ENCODE measurements around the gene GSTT2.
"Not testable (repeated sequence)": the region's sequence is repeated elsewhere in the genome, so short reads cannot be mapped to it uniquely, and the experiment has no call there.

The GSTT2 gene

DNA sequence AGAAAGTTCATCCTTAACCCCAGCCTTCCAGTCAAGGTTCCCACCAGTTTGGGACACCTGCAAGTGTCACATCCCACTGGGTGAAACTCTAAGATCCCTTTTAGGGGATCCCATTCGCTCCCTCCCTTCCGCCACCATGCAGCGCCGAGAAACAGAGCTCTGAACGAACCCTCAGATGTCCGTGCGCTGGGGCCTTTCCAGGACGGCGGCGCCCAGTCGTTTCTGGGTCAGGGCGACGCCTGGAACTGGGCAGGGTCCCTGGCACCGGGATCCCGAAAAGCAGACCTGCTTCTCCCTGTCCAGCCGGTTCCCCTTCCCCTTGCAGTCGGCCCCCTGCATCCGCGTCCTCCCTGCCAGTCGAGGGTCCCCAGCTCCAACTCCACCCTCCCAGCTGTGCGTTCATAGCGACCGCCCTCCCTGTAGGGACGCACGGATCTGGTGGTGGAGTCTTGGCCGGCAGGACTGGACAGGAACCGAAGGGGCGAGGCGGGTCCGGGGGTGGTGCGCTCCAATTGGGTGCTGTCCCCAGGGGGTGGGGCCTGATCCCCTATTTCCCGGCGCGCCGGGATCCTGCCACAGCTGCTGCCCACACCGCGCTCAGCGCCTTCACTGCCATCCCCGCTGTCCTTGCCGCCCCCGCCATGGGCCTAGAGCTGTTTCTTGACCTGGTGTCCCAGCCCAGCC lies at the start of gene GSTT2:
Gene GSTT2, plus strand, starts transcription at position 578 of the 684 bp plus-strand sequence.
- not testable (repeated sequence) for DNase-seq

DNA sequence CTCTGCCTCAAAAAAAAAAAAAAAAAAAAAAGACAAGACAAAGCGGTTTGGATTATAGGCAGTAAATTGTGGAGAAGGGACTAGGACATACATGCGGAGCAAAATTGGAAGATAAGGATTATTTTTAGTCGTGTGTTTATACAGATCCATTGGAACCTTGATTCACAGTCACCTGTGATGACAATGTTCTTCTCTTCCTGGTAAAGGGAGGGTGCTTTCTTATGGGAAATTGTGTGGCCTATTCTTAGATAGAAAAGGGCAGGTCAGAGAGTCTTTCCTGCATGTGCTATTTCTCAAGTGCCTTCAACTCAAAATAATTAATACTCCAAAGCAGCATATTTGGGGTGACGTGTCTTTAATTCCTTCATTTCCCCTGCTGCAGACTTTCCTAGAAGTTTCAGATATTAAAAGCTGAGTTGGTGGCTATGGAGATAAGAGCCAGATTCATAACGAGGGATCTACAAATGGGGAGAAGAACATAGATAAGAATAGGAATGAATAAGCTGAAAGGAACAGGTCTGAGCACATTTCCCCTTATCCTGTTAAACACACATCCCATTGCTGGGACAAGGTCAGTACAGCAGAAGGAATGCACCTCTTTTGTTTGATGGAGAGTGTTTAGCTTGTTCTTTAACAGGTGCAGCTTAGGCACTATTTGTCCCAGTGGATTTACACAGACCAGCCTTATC lies 41.5 kb upstream of the GSTT2 start:
- no peak for DNase-seq
- intact Hi-C loops (cut with DNase I), result no loop called here

More for the DNA sequence above, at the start of gene GSTT2:
- intact Hi-C loops (cut with DNase I), result loop anchor here (10.0 kb wide), 1 partner anchor 65 kb away; no protein-coding TSS in a partner anchor

DNA sequence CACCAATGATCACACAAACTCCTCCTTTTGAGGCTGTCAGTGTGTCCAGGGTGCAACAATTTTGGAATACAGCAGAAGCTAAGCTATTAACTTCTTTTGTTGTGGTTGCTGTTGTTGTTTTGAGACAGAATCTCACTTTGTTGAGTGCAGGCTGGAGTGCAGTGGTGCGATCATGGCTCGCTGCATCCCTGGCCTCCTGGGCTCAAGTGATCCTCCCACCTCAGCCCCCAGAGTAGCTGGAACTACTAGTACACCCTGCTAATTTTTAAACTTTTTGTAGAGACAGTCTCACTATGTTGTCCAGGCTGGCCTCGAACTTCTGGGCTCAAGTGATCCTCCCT lies 40.9 kb upstream of the GSTT2 start:
- intact Hi-C loops (cut with DNase I), result no loop called here
- no peak for DNase-seq

DNA sequence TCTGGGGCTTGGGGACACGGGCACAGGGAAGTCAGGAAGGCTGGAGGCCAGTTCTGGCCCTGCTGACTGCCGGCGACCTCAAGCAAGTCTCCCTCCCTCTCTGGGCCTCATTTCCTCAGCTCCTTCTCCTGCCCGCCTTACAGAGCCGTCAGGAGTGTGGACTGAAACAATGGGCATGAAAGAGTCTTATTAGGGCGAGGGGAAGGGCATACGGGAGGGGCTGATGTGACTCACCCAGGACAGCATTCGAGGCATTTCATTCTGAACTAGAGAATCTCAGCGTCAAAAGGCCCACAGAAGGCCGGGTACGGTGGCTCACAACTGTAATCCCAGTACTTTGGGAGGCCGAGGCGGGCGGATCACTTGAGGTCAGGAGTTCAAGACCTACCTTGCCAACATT lies 39.8 kb upstream of the GSTT2 start:
- intact Hi-C loops (cut with DNase I); DNase-seq: not testable (repeated sequence)

DNA sequence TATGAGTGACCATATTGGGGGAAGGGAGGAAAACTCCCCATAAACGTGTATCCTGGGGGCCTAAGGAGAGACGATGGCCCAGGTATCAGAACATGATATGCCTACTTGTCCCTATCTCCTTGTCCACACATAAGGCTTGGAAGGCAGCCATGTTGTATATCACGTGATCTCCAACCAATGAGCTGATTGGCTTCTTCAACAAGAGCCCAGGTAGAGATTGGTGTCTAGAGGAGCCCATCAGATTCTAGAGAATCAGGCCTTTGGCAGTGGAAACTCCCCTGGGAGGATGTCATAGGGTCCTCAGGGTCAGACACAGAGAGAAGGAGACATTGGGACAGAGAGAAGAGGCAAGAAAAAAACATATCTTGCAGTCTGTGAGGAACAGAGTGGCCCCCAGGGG lies 32.5 kb upstream of the GSTT2 start:
- intact Hi-C loops (cut with DNase I); DNase-seq: not testable (repeated sequence)

DNA sequence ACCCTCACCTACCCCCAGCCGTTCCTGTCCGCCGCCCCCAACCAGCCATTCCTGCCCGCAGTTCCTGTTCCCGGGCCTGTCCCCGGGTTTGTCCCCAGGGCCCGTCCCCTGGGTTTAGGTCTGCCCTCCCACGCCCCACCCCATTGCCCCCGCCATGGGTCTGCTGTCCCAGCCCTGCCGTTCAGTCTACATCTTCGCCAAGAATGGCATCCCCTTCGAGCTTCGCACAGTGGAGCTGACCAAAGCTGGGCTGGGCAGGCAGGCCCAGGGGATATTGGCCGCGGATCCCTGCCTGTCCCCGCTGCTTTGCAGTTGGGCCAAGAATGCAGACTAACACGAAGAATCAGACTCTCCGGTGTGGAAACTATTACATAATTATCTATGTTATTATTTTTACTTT lies 30.2 kb upstream of the GSTT2 start:
- DNase-seq, result not testable (repeated sequence)
- intact Hi-C loops (cut with DNase I), result loop anchor here (10.0 kb wide), 1 partner anchor 575 kb away; no protein-coding TSS in a partner anchor

DNA sequence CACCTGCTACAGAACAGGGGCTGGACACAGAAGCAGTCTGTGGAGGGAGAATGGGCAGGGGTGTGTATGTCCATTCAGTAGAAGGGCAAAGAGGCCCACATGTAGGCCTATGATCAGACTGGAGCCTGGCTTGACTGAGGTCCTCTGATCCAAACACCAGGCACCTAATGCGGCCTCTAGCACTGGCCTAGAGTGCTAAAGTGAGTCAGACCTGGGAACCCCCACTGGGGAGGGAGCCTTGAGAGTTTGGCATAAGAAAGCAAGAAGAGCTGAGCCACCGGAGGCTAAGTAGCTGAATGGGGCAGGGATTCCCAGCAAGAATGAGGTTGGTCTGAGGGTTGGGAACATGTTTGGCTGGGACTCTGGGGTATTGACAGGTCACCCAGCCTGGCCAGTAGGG lies 28.6 kb upstream of the GSTT2 start:
- intact Hi-C loops (cut with DNase I), result loop anchor here (10.0 kb wide), 1 partner anchor 573 kb away; no protein-coding TSS in a partner anchor
- not testable (repeated sequence) for DNase-seq

DNA sequence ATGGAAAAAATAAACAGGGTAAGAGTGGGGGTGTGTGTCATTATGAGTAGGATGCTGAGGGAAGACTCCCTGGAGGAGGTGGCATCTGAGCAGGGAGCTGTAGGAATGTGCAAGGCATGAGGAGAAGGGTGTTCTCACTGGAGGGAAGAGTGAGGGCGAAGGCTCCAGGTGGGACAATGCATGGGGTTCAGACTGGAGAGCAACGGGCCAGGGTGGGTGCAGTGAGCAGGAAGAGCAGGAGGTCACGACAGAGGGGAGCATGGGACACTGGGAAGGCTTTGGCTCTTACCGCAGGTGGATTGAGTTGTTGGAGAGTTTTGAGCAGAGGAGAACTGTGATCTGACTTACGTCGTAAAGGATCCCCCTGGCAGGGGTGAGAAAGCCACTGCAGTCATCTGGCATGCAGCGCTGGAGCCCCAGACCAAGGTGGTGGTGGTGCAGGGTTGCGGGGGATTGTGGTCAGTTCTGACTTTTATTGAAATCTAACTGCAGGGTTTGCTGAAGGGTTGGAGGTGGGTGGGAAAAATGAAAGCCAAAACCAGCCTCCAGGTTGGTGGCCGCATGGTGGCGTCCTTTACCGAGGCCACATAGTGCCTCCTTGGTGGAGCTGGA lies 27.0 kb upstream of the GSTT2 start:
- DNase-seq, result not testable (repeated sequence)
- intact Hi-C loops (cut with DNase I), result loop anchor here (10.0 kb wide), 1 partner anchor 572 kb away; no protein-coding TSS in a partner anchor

DNA sequence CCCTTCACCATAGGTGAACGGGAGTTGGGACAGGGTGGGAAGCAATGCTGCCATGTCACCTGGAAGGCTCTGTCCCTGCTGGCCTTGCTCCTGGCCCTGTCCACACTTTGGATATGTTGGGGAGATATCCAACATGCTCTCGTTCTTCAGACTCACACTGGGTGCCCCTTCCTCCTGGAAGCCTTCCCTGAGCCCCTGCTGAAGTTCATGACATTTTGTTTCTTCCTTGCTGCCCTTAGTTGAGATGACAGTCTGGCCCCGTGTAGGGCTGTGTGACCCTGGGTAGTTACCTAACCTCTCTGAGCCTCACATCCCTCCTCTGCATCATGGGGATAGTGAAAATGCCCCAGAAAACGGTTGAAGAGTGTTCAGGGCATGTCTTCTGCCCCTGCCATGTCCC lies 26.4 kb upstream of the GSTT2 start:
- intact Hi-C loops (cut with DNase I), result loop anchor here (10.0 kb wide), 1 partner anchor 571 kb away; no protein-coding TSS in a partner anchor
- DNase-seq, result not testable (repeated sequence)

DNA sequence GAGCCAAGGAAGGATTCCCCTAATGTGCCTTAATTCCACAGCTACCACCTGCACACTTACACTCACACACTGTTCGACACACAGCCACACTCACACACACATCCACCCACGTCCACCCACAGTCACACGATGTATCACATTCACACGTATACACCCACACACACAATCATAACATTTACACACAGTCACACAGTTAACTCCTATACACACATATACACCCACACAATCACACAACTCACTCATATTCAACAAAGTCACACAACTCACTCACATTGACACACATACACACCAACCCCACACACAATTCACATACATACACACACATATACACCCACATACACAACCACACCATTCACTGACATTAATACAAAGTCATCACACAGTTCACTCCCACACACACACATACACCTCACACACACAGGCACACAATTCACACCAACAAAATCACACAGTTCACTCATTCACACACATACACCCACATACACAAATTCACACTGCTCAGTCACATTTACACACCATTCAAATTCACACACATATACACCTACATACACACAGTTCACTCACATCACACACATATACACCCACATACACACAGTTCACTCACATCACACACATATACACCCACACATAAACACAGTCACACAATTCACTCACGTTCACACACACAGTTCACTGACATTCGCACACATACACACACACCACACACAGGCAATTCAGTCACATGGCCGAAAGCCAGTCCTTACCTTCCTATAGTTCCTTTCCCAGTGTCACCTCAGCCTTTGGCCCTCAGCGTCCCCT lies 25.5 kb upstream of the GSTT2 start:
- DNase-seq, result not testable (repeated sequence)
- intact Hi-C loops (cut with DNase I), result loop anchor here (10.0 kb wide), 1 partner anchor 570 kb away; no protein-coding TSS in a partner anchor

DNA sequence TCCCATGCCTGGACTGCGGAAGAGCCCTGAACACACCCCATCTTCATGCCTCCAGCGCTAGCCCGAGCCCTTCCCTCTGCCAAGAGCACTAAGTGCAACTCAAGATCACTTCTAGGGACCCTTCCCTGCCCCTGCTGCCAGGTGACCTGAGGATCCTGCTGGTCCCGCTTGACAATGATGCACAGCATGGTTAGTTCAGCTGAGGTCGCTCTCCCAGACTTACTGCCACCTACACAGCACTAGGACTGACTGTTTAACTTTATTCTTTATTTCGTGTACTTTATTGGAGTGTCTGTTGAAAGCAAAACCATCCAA lies 25.0 kb upstream of the GSTT2 start:
- intact Hi-C loops (cut with DNase I), result loop anchor here (10.0 kb wide), 1 partner anchor 570 kb away; no protein-coding TSS in a partner anchor
- not testable (repeated sequence) for DNase-seq

DNA sequence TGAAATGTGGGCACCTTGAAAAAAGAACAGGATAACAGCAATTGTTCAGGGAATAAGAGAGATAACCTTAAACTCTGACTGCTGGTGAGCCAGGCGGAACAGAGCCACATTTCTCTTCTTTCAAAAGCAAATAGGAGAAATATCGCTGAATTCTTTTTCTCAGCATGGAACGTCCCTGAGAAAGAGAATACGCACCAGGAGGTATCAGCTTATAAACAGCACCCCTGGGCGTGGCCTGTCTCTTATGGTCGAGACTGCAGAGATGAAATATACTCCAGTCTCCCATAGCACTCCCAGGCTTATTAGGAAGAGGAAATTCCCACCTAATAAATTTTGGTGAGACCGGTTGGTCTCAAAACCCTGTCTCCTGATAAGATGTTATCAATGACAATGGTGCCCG lies 24.0 kb upstream of the GSTT2 start:
- intact Hi-C loops (cut with DNase I), result loop anchor here (10.0 kb wide), 1 partner anchor 569 kb away; no protein-coding TSS in a partner anchor
- not testable (repeated sequence) for DNase-seq

DNA sequence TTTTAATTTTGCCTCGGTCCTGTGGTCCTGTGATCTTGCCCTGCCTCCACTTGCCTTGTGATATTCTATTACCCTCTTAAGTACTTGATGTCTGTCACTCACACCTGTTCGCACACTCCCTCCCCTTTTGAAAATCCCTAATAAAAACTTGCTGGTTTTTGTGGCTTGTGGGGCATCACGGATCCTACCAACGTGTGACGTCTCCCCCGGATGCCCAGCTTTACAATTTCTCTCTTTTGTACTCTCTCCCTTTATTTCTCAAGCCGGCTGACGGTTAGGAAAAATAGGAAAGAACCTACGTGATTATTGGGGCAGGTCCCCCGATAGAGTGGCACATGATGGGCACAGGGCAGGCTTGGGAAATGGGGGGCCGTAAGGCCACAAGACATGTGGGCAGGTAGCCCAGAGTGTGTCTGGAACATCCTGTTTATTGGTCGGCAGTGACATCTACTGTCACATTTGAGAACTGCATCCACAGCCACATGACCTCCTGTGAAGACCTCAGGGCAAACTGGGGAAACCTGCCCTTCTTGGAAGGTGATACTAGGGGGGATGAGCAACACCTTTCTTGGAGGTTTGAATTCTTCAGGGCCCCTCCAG lies 23.5 kb upstream of the GSTT2 start:
- peak; percentile 46 to 95 (median 84) for DNase-seq
- intact Hi-C loops (cut with DNase I), result loop anchor here (10.0 kb wide), 1 partner anchor 568 kb away; no protein-coding TSS in a partner anchor

DNA sequence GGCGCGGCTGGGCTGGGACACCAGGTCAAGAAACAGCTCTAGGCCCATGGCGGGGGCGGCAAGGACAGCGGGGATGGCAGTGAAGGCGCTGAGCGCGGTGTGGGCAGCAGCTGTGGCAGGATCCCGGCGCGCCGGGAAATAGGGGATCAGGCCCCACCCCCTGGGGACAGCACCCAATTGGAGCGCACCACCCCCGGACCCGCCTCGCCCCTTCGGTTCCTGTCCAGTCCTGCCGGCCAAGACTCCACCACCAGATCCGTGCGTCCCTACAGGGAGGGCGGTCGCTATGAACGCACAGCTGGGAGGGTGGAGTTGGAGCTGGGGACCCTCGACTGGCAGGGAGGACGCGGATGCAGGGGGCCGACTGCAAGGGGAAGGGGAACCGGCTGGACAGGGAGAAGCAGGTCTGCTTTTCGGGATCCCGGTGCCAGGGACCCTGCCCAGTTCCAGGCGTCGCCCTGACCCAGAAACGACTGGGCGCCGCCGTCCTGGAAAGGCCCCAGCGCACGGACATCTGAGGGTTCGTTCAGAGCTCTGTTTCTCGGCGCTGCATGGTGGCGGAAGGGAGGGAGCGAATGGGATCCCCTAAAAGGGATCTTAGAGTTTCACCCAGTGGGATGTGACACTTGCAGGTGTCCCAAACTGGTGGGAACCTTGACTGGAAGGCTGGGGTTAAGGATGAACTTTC lies 18.7 kb upstream of the GSTT2 start, which contains the start of gene GSTT2B:
Gene GSTT2B, minus strand, starts transcription at position 112 of the 688 bp plus-strand sequence. Its CDS starts 64 bp downstream, at position 48.
- intact Hi-C loops (cut with DNase I); DNase-seq: not testable (repeated sequence)

DNA sequence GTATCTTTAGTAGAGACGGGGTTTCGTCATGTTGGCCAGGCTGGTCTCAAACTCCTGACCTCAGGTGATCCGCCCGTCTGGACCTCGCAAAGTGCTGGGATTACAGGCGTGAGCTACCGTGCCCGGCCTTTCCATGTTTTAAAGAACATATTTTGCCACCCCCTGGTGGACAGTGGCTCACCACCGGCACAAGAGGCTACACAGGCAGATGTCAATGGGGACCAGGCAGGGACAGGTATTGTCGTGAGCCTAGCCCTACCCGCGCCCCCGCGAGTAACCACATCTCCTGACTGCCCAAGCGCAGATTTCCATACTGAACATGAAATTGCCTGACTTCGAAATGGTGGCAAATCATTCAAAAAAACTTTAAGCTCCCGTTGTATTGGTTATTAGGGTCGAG lies 13.8 kb upstream of the GSTT2 start:
- intact Hi-C loops (cut with DNase I); DNase-seq: not testable (repeated sequence)

DNA sequence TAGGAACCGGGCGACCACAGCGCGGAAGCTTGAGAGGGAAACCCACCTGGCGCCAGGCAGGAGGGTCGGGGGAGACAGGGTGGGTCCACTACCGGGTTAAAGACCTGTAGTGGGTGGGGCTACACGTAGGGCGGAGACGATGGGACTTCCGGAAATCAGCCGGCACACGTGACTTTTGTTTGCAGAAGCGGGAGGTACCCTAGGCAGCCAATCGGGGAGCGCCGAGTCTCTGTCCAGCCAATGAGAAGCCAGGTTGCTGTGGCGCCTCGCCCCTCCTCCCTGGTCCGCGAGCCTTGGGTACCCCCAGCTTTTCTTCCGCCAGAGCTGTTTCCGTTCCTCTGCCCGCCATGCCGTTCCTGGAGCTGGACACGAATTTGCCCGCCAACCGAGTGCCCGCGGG lies 13.4 kb upstream of the GSTT2 start, which contains the start of gene DDTL:
Gene DDTL, plus strand, starts transcription at position 321 of the 400 bp plus-strand sequence. Its CDS starts 27 bp downstream, at position 348.
- intact Hi-C loops (cut with DNase I); DNase-seq: not testable (repeated sequence)

DNA sequence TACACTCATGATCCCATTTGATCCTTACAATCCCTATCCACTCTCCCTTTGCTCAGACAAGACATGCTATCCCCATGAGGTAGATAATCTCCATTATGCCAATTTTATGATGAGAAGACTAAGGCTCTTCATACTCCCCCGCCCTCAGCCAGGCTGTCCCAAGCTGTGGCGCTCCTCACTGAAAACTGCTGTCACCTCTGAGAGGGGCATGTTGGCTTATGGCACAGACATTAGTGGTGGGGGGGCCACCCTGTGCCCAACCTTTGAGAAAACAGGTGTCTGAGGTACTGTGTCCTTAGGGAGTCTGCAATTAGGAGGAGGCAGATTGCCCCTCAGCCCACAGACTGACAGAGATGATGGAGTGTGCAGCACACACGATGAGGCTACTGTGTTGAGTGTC lies 10.9 kb upstream of the GSTT2 start:
- no peak for DNase-seq
- intact Hi-C loops (cut with DNase I), result no loop called here

DNA sequence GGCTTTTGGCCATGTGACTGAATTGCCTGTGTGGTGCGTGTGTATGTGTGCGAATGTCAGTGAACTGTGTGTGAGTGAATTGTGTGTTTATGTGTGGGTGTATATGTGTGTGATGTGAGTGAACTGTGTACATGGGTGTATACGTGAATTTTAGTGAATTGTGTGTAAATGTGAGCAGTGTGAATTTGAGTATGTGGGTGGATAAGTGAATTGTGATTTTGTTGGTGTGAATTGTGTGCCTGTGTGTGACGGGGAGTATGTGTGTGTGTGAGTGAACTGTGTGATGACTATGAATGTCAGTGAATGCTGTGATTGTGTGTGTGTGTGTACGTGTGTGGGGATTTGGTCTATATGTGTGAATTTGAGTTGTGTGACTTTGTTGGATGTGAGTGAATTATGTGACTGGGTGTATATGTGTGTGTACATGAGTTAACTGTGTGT lies 9.7 kb upstream of the GSTT2 start:
- intact Hi-C loops (cut with DNase I), result loop anchor here (10.0 kb wide), 1 partner anchor 55 kb away; no protein-coding TSS in a partner anchor
- DNase-seq, result no peak
